Ishikawa (cell line): Measurements from ENCODE around the gene RAX2.

Experiments used
- CEBPB ChIP-seq: IDR thresholded peaks from 2 replicates; pipeline ENCODE4 v1.6.1; 2012
- CREB1 ChIP-seq: IDR thresholded peaks from 2 replicates; pipeline ENCODE4 v1.6.1; 2012; ENCODE audit warnings: low read depth
- EGR1 ChIP-seq: IDR thresholded peaks from 2 replicates; pipeline ENCODE4 v1.6.1; 2012
- EP300 ChIP-seq: IDR thresholded peaks from 2 replicates; pipeline ENCODE4 v1.6.1; 2012; ENCODE audit warnings: borderline replicate concordance
- FOXM1 ChIP-seq: IDR thresholded peaks from 2 replicates; pipeline ENCODE4 v1.6.1; 2012; ENCODE audit warnings: low read depth, borderline replicate concordance
- NFIC ChIP-seq: IDR thresholded peaks from 2 replicates; pipeline ENCODE4 v1.6.1; 2012
- RAD21 ChIP-seq: IDR thresholded peaks from 2 replicates; pipeline ENCODE4 v1.6.1; 2012; ENCODE audit warnings: low read depth
- REST ChIP-seq: IDR thresholded peaks from 2 replicates; pipeline ENCODE4 v1.6.1; 2012; ENCODE audit warnings: low read depth, mild to moderate bottlenecking
- TAF1 ChIP-seq: IDR thresholded peaks from 2 replicates; pipeline ENCODE4 v1.6.1; 2012; ENCODE audit warnings: low read depth, mild to moderate bottlenecking
- TCF12 ChIP-seq: IDR thresholded peaks from 2 replicates; pipeline ENCODE4 v1.6.1; 2012; ENCODE audit warnings: low read depth
- TEAD4 ChIP-seq: IDR thresholded peaks from 2 replicates; pipeline ENCODE4 v1.6.1; 2012
- USF1 ChIP-seq: IDR thresholded peaks from 2 replicates; pipeline ENCODE4 v1.6.1; 2012
- YY1 ChIP-seq: IDR thresholded peaks from 2 replicates; pipeline ENCODE4 v1.6.1; 2012; ENCODE audit warnings: low read depth
- ZBTB7A ChIP-seq: IDR thresholded peaks from 2 replicates; pipeline ENCODE4 v1.6.1; 2012; ENCODE audit warnings: low read depth
- TF ChIP-seq, protein P1 (sequence below): IDR thresholded peaks from 2 replicates; pipeline ENCODE4 v1.6.1; 2012

Gene RAX2

DNA sequence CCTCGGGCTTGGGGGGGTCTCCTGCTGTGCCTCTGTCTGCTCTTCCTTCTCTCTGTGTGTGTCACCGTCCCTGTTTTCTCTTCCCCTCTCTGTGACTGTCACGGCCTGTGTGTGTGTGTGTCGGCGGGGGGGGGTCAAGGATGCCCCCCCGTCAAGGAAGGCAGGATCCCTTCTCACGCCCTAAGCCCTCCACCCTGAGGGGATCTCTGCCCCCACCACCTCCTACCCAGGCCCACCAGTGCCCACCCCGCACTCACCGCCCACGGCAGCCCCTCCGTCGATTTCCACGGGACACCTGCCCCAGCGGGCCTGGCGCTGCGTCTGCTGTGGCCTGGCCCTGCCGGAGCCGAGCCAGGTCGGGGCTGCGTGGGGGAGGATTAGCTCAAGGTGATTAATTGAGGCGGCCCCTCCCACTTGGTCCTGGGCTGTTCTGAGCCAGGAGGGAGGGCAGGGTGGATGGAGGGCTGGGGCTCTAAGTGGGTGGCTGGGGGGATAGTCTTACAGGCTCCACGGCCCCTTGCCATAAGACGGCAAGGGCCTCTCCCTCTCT lies at the start of gene RAX2:
Gene RAX2 (minus strand): TSS at position 323 of the 550 bp plus-strand sequence. CDS start 486 bp downstream, outside the sequence.
- TF ChIP-seq REST (no peak), EP300 (no peak), CREB1 (no peak), ZBTB7A (no peak), TAF1 (no peak), TCF12 (no peak), USF1 (no peak)

DNA sequence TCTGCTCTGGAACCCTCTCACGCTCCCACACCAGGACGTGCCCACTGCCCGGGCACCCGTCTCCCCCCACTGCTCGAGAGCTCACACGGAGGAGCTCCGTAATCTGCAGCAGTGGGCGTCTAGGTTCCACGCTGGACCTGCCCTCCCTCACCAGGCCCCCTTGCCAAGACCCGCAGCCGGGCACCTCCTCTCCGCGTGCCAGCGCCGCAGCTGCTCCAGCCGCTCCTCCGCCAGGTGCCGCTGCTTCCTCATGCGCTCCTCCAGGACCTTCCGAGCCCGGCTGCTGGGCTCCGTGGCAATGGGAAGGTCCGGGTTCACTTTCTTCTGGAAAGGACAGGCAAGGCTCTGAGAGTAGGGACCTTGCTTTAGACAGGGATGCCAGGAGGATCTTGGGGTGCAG lies 49.1 kb upstream of the RAX2 start:
- TF ChIP-seq RAD21 (peak; percentile 54; the same call in 1 of the 2 replicates), TEAD4 (no peak)

DNA sequence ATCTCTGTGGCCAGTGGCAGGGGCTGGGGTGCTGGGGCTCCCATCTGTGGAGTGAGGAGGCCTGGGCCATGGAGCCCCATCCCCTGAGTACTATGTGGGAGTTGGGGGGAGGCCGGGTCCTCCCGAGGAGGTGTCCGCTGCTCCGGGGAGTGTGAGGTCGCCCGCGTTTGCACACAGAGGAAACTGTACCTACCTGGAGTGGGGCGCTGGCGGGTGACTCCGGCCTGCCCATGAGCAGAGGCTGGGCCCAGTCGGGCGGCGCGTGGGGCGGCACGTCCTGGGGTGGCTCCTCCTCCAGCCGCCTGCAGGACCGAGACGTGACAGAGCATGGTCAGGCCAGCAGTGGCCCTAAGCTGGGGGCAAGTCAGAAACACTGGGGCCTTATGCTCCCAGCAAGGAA lies 48.0 kb upstream of the RAX2 start:
- TF ChIP-seq CREB1 (no peak), RAD21 (no peak)
- TF ChIP-seq, protein P1, sequence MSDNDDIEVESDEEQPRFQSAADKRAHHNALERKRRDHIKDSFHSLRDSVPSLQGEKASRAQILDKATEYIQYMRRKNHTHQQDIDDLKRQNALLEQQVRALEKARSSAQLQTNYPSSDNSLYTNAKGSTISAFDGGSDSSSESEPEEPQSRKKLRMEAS: no peak

GRCh38 chr19:3818918-3819317 lies 46.9 kb upstream of the RAX2 start:
- TF ChIP-seq TEAD4 (no peak), EGR1 (no peak), YY1 (no peak), FOXM1 (no peak), TCF12 (no peak), REST (no peak), USF1 (no peak), CEBPB (no peak), NFIC (no peak), TAF1 (no peak), ZBTB7A (no peak)
- TF ChIP-seq, protein P1: no peak

DNA sequence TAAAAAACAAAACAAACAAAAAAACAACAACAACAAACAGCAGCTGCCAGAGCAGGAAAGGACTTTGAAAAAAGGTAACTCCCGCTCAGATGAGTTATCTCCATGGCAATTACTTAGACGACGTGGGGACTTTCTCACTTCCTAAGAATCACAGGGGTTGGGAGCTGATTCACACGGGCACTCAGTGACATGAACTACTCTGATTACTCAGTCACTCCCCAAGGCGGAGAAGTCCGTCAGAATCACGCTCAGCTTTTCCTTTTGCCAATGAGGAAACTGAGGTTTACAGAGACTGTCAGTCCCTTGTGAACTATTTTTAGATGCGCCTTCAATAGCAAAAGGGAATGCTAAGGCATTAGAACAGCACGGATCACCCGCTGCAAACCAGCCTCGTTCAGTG lies 46.4 kb upstream of the RAX2 start:
- no peak for TF ChIP-seq ZBTB7A
- TF ChIP-seq CEBPB: no peak

DNA sequence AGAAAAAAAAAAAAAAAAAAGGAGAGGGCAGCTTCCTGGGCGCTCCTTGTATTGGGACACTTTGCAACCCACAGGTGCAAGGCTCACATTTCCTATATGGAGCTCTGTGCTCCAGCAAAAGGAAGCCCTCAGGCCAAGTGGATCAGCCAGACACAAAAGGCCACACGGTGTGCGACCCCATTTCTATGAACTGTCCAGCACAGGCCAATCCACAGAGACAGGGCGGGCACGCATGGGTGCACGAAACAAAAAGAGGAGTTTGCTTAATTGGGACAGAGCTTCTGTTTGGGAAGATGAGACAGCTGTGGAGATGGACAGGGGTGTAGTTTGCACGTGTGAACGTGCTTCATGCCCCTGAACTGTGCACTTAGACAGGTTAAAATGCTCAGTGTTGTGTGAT lies 45.7 kb upstream of the RAX2 start:
- TF ChIP-seq TEAD4 (no peak), FOXM1 (no peak), EP300 (no peak)
- TF ChIP-seq, protein P1: no peak

DNA sequence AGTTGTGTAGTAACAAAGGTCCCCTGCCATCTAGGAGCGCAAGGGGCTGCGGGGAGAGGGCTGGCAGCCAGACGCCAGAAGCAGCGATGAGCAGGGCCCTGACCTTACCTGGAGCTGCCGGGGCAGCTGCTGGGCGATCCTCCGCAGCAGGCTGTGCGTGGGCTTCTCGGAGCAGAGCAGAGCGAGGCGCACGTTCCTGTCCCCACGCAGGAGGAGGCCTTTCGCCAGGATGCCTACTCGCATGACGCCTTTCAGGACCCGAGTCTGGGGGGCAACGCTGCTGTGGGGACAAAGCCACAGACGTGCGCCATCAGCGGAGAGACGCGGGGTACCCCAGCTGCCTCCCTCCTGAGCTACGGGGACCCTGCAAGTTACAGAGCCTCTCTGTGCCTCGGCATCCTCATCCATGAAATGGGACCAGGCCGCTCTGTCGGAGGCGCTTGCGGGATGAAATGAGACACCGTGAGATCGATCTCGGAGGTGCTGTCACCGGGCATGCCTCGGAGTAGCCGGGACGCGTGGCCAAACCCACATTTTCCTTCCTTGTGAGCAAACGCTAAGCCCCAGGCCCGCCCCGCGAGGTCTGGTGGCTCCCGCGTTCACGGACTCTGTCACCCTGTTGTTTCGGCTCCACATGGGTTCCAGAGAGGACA lies 44.7 kb upstream of the RAX2 start:
- TF ChIP-seq RAD21 (no peak), EGR1 (no peak), TAF1 (no peak), REST (no peak)
